Esophagus muscularis mucosa (tissue), 3 donors: ENCODE data around the gene DSCAML1.

Experiments used
- POLR2AphosphoS5 ChIP-seq, 2 donors: sonication (generic); formaldehyde crosslinking; IDR thresholded peaks; one replicate each; pipeline ENCODE4 v1.6.1; 2017; ENCODE audit warnings: antibody characterized with exemption in 2 of 2
- TF ChIP-seq, protein P1 (sequence below), 3 experiments: fragments of 200-600 bp in 2 of 3; fragments of 450-650 bp in 1 of 3; sonication (generic) in 2 of 3; IDR thresholded peaks; one replicate each; pipeline ENCODE4 v1.5.1; 2017 to 2019; ENCODE audit warnings: antibody characterized with exemption in 3 of 3, mild to moderate bottlenecking in 2 of 3, moderate library complexity in 1 of 3

DNA sequence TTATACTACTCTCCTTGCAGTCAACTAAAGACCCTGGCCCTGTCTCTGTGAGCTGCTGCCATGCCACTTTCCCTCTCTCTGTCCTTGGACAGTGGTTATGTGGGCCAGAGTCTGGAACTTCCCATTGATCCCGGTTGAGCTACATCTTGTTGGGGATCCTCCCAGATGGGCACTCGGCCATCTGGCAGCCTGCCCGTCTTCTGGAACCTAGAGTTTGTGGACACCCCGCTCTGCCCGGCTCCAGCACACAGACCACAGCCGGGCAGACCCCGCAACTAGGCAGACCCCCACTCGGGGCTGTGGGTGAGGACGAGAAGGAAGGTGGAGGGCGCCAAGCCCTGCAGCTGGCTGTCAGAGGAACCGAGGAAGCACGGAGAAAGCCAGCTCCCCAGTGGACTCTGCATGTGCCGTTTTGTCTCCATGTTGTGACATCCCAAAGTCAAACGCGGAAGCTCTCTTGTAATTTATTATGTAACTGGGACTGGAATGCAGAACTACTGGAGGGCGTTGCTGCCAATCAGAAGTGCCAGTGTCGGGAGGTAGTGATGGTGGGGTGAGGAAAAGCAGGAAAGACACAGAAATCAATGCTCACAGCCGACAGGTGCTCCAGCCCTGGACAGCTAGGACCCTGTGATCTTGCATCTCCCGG lies 261.7 kb downstream of the DSCAML1 start:
- TF ChIP-seq, protein P1, sequence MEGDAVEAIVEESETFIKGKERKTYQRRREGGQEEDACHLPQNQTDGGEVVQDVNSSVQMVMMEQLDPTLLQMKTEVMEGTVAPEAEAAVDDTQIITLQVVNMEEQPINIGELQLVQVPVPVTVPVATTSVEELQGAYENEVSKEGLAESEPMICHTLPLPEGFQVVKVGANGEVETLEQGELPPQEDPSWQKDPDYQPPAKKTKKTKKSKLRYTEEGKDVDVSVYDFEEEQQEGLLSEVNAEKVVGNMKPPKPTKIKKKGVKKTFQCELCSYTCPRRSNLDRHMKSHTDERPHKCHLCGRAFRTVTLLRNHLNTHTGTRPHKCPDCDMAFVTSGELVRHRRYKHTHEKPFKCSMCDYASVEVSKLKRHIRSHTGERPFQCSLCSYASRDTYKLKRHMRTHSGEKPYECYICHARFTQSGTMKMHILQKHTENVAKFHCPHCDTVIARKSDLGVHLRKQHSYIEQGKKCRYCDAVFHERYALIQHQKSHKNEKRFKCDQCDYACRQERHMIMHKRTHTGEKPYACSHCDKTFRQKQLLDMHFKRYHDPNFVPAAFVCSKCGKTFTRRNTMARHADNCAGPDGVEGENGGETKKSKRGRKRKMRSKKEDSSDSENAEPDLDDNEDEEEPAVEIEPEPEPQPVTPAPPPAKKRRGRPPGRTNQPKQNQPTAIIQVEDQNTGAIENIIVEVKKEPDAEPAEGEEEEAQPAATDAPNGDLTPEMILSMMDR (IDR thresholded peaks at IDR 0.05): no peak
- no peak for TF ChIP-seq POLR2AphosphoS5 (IDR thresholded peaks at IDR 0.05)
